Esophagus muscularis mucosa (tissue), 4 donors: Measurements from ENCODE around the gene CHRNB4. TPM values are rescaled to one million over a fixed set of nuclear protein-coding genes. Genes with fewer than 3 reads are reported as not detected.

Experiments
- DNase-seq: peaks from one replicate; pipeline ENCODE4 v3.0.0-alpha.2; 2017; ENCODE audit errors: extremely low spot score
- H3K27ac ChIP-seq, 4 donors: fragments of 200-600 bp; sonication (generic); replicated peaks in 1 of 4; 1 replicate in 3 of 4; 2 replicates in 1 of 4; pipeline ENCODE4 v1.5.1; 2016 to 2019; ENCODE audit warnings: mild to moderate bottlenecking in 1 of 4
- H3K27me3 ChIP-seq, 4 donors: fragments of 200-600 bp; sonication (generic); one replicate each; pipeline versions ENCODE4 v1.5.1 to v1.6.0; 2016 to 2019
- H3K36me3 ChIP-seq, 4 donors: fragments of 200-600 bp; sonication (generic); one replicate each; pipeline ENCODE4 v1.5.1; 2016 to 2019
- H3K4me1 ChIP-seq, 4 donors: fragments of 200-600 bp; sonication (generic); one replicate each; pipeline ENCODE4 v1.5.1; 2016 to 2019
- H3K4me3 ChIP-seq, 4 donors: fragments of 200-600 bp; sonication (generic); 1 replicate in 2 of 4; 2 replicates in 2 of 4; pipeline ENCODE4 v1.5.1; 2016 to 2019; ENCODE audit warnings: mild to moderate bottlenecking in 4 of 4, moderate library complexity in 1 of 4
- H3K9me3 ChIP-seq, 4 donors: fragments of 200-600 bp; sonication (generic); 1 replicate in 3 of 4; 2 replicates in 1 of 4; pipeline ENCODE4 v1.5.1; 2016 to 2019
- CTCF ChIP-seq, 3 experiments: fragments of 200-600 bp in 2 of 3; fragments of 450-650 bp in 1 of 3; sonication (generic) in 2 of 3; IDR thresholded peaks; one replicate each; pipeline ENCODE4 v1.5.1; 2017 to 2019; ENCODE audit warnings: antibody characterized with exemption in 3 of 3, mild to moderate bottlenecking in 2 of 3, moderate library complexity in 1 of 3
- EP300 ChIP-seq: sonication (generic); formaldehyde crosslinking; IDR thresholded peaks from one replicate; pipeline ENCODE4 v1.6.1; 2017; ENCODE audit warnings: antibody characterized with exemption
- POLR2A ChIP-seq: fragments of 450-650 bp; IDR thresholded peaks from one replicate; pipeline ENCODE4 v1.6.1; 2017; ENCODE audit warnings: antibody characterized with exemption, moderate library complexity, mild to moderate bottlenecking, low read depth
- POLR2AphosphoS5 ChIP-seq, 2 donors: sonication (generic); formaldehyde crosslinking; IDR thresholded peaks; one replicate each; pipeline ENCODE4 v1.6.1; 2017; ENCODE audit warnings: antibody characterized with exemption in 2 of 2
- WGBS: methylation state at CpG from one replicate; pipeline ENCODE4 v1.1.5; 2018; 5-methylcytosine and 5-hydroxymethylcytosine counted together
- intact Hi-C: fragments of 100-400 bp; cut with DNase I; formaldehyde crosslinking; loops from one replicate; pipeline ENCODE4 v1.15.1; 2023
- total RNA-seq, 4 donors: library from RNA; depleted of rRNA; stranded (reverse); fragments of >200 nt; gene quantifications; one replicate each; pipeline versions ENCODE4 v1.1.0 to v1.2.1, GENCODE V29; 2016

Gene CHRNB4
- total RNA-seq, 4 donors from 2014 or later, result 0.26 to 0.50 (median 0.34) TPM; not detected in 1

- H3K4me3 ChIP-seq, result no peak overlapping the region
- H3K9me3 ChIP-seq, result no peaks in the 10 kb centered on the region
- no peak overlapping the region for H3K27ac ChIP-seq
- peaks cover 0 to 71% (median 26%) of the 10 kb centered on the region in 4 donors for H3K27me3 ChIP-seq
- no peaks in the 10 kb centered on the region for H3K36me3 ChIP-seq
- peaks cover 8 to 24% (median 21%) of the 10 kb centered on the region in 4 donors for H3K4me1 ChIP-seq
- no peak for DNase-seq
- 92% methylated on average over 7 of the region's 7 CpGs for WGBS
- intact Hi-C loops, result no loop called here
- no peak for TF ChIP-seq EP300
- no peak for TF ChIP-seq CTCF (IDR thresholded peaks at IDR 0.05)
- TF ChIP-seq POLR2AphosphoS5 (IDR thresholded peaks at IDR 0.05), result no peak
- TF ChIP-seq POLR2A, result no peak
Measured at GRCh38 chr15:78623786-78624497, 17.1 kb downstream of the CHRNB4 start.

- Histone ChIP-seq H3K27me3 (peaks cover 0 to 58% (median 26%) of the 10 kb centered on the region in 4 donors), H3K36me3 (no peaks in the 10 kb centered on the region), H3K9me3 (no peaks in the 10 kb centered on the region), H3K27ac (no peak overlapping the region), H3K4me3 (no peak overlapping the region), H3K4me1 (peaks cover 12 to 29% (median 27%) of the 10 kb centered on the region in 4 donors)
- DNase-seq, result no peak
- intact Hi-C loops, result no loop called here
- TF ChIP-seq POLR2A, result no peak
- TF ChIP-seq EP300, result no peak
- TF ChIP-seq POLR2AphosphoS5 (IDR thresholded peaks at IDR 0.05), result no peak
- no peak for TF ChIP-seq CTCF (IDR thresholded peaks at IDR 0.05)
- 79% methylated on average over 8 of the region's 10 CpGs for WGBS
Measured at GRCh38 chr15:78621810-78622402, 19.1 kb downstream of the CHRNB4 start.

GRCh38 chr15:78620527-78621421 lies 20.2 kb downstream of the CHRNB4 start, which contains the start of gene CHRNA3:
TSS of gene CHRNA3 (minus strand) at chr15:78620996. CDS start at chr15:78620794, 202 bp downstream.
- intact Hi-C loops, result no loop called here
- Histone ChIP-seq H3K36me3 (no peaks in the 10 kb centered on the region), H3K4me3 (peak within 1 kb of the TSS; percentile 38 to 47 (median 42)), H3K27me3 (peaks cover 0 to 57% (median 26%) of the 10 kb centered on the region in 4 donors), H3K4me1 (peaks cover 12 to 29% (median 27%) of the 10 kb centered on the region in 4 donors), H3K27ac (no peak within 1 kb of the TSS), H3K9me3 (no peaks in the 10 kb centered on the region)
- 8% methylated on average over 25 of the region's 102 CpGs for WGBS
- TF ChIP-seq EP300 (no peak), POLR2AphosphoS5 (IDR thresholded peaks at IDR 0.05) (no peak), POLR2A (no peak), CTCF (IDR thresholded peaks at IDR 0.05) (no peak)
- DNase-seq, result no peak

GRCh38 chr15:78620021-78620526 lies 20.9 kb downstream of the CHRNB4 start:
- H3K27me3 ChIP-seq, result peaks cover 0 to 57% (median 26%) of the 10 kb centered on the region in 4 donors

More at GRCh38 chr15:78620021-78620526, 20.9 kb downstream of the CHRNB4 start:
- DNase-seq, result no peak
- Histone ChIP-seq H3K9me3 (no peaks in the 10 kb centered on the region), H3K4me3 (peak overlapping the region; percentile 38 to 47 (median 42)), H3K4me1 (peaks cover 12 to 29% (median 27%) of the 10 kb centered on the region in 4 donors), H3K36me3 (no peaks in the 10 kb centered on the region), H3K27ac (no peak overlapping the region)
- WGBS, result 4% methylated on average over 9 of the region's 41 CpGs
- intact Hi-C loops, result no loop called here
- TF ChIP-seq POLR2AphosphoS5 (IDR thresholded peaks at IDR 0.05) (no peak), CTCF (IDR thresholded peaks at IDR 0.05) (no peak), POLR2A (no peak), EP300 (no peak)
